ENCODE results near the gene KIAA1217. TPM values are rescaled to one million over a fixed set of nuclear protein-coding genes. Genes with fewer than 3 reads are reported as not detected.
"Not testable (repeated sequence)": the region's sequence is repeated elsewhere in the genome, so short reads cannot be mapped to it uniquely, and the experiment has no call there.

Gene KIAA1217
- total RNA-seq, 1 donor from 2014 or later, result 4.1 TPM

DNA sequence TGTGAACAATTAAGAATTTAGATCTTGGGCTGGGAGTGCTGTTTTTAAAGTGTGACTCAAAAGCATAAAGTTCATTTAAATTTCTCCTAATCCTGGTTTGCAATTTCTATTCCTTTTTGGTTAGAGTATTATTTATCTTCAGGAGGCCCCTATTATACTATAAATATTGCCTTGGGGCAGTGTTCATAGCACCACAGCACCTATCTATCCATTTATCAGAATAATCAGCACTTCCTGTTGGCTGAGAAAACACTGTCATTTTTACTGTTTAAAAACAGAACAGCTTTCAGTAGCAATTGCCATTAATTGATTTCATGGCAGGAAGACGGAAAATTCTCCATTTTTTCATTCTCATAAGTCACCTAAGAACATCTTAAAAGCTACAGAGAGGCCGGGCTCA lies 111.4 kb downstream of the KIAA1217 start:
- FAIRE-seq (no peak), DNase-seq (ENCODE audit: low spot score in 2 of 2) (no peak)

DNA sequence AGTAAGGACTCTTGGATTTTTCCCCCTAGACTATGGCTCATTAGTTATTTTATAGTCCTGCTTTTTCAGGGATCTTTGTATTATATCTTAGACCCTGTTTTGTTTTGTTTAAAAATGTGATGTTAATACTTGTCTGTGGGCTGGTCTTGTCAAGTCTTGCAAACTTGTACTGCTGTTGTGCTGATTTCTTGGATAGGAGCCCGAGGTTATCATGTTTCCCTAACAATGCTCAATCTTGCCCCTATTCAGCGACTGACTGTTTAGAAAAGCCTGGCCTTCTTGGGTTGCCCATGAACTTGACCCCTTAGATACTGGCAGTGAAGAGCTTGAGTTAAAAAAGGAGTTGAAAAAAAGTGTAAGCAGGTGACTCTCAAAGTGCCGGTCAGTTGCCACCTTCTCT lies 115.7 kb downstream of the KIAA1217 start:
- DNase-seq (ENCODE audit: low spot score in 2 of 2) (no peak), FAIRE-seq (no peak)

DNA sequence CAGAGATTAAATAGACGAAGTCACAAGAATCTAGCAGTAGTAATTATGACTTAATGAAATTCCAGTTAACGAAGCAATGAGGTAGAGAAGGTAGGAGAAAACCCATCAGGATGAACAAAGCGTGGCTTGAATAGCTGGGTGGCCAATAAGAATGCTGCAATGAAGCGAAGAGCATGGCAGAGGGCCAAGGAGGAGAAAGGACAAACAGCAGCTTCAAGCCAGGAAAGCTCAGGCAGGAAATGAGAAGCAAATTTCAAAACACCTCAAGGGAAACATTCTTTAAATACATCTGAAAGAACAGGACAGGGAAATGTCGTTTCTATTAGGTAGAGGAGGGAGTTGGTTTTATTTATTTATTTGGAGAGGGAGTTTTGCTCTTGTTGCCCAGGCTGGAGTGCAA lies 122.5 kb downstream of the KIAA1217 start:
- FAIRE-seq (no peak), DNase-seq (ENCODE audit: low spot score in 2 of 2) (no peak)

DNA sequence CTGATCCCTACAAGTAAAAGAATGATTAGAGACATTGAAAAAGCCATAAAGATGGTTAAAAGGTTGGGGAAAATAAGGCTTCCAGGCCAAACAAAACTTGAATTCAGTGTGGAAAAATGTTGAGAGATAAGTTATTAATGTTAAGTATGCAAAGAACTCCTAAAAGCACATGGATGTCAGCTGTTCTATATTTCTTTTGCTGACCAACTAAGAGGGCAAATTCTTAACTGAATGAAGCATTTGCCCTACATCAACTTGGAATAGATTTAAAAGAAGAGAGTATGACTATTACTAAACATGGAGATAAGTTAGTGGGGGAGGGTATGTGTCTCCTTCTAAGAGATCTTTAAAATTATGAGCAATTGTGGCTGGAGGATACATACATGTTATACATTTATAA lies 124.8 kb downstream of the KIAA1217 start:
- no peak for FAIRE-seq
- DNase-seq (ENCODE audit: low spot score in 2 of 2), result no peak

- FAIRE-seq (no peak), DNase-seq (ENCODE audit: low spot score in 2 of 2) (no peak)
Measured at GRCh38 chr10:24334279-24334939, 125.5 kb downstream of the KIAA1217 start.

DNA sequence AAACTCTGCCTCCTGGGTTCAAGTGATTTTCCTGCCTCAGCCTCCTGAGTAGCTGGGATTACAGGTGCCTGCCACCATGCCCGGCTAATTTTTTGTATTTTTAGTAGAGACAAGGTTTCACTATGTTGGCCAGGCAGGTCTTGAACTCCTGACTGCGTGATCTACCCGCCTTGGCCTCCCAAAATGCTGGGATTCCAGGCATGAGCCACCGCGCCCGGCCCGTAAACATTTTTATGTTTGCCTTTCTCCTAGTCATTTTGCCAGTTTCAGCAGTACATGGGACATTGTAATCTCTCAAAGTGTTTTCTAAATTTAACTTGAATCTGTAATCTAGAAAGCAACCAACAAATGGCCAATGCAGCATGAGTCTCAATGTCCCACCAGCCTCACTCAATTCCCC lies 128.8 kb downstream of the KIAA1217 start:
- not testable (repeated sequence) for FAIRE-seq; DNase-seq (ENCODE audit: low spot score in 2 of 2)

DNA sequence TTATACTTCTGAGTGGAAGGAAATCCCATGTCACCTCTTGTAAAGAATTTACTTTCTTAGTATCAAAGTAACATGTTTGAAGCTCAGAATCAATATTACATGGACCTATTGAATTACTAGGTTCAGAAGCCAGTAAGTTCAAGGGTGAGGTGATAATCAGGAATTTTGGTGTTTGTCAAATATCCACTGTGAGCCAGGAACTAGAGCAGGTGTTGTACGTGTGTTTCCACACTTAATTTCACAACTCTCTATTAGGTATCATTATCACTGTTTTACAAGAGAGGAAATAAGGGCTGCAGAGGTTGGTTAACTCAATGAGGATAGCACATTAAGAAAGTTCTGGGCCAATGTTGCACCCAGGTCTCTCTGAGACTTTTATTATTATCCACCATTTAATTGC lies 130.4 kb downstream of the KIAA1217 start:
- FAIRE-seq, result no peak
- no peak for DNase-seq (ENCODE audit: low spot score in 2 of 2)

DNA sequence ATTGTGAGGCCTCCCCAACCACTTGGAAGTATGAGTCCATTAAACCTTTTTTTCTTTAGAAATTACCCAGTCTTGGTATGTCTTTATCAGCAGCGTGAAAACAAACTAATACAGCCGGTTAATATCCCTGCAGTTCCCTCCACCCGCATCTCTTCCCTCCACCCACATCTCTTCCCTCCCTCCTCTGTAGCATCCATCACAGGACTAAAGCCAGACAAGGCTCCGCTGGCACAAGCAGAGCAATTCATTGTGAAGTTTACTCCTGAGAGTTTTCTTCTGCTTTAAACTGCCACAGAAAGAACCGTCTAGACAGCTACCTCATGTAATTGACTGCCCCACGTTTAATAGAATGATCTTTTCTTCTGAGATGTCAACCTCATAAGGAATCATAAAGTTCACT lies 131.5 kb downstream of the KIAA1217 start:
- DNase-seq (ENCODE audit: low spot score in 2 of 2) (no peak), FAIRE-seq (no peak)

- FAIRE-seq (no peak), DNase-seq (ENCODE audit: low spot score in 2 of 2) (no peak)
Measured at GRCh38 chr10:24340883-24341282, 131.9 kb downstream of the KIAA1217 start.

DNA sequence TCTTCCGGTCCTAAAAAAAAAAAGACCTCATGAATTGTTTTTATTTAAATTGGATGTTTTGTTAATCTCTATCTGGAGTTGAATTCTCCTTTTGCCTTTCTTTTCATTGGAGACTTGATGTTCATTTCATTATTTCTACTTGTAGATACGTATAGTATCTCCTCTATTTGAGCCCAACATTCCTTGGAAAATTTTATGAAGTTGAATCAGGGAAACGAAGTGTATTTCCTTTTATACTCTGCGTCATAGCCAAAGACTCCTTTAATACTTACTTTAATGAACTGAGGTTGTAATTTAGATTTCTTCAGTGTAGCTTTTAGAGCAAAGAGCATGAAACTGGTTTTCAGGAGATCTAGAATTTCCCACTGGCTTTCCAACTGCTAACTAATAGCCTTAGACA lies 132.4 kb downstream of the KIAA1217 start:
- DNase-seq (ENCODE audit: low spot score in 2 of 2) (no peak), FAIRE-seq (no peak)

DNA sequence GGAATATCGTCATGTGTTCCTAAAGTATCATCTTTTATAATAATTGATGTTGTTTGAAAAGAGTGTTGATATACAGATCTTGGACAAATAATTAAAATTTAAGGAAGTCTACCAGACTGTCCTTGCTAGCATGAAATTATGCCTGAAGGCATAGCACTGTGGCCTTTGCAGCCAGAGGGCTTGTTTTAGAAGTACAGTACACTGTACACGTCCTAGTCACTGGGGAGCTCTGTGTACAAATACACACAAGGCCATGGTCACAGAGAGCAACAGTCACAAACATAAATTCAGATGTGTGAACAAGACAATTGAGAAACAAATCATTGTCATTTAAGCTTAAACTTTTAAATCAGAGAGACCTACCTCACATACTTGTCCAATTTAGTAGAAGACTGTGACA lies 133.0 kb downstream of the KIAA1217 start:
- DNase-seq (ENCODE audit: low spot score in 2 of 2) (no peak), FAIRE-seq (no peak)

GRCh38 chr10:24343686-24344085 lies 134.7 kb downstream of the KIAA1217 start:
- no peak for DNase-seq (ENCODE audit: low spot score in 2 of 2)
- no peak for FAIRE-seq

GRCh38 chr10:24344279-24344678 lies 135.3 kb downstream of the KIAA1217 start:
- no peak for FAIRE-seq
- no peak for DNase-seq (ENCODE audit: low spot score in 2 of 2)

DNA sequence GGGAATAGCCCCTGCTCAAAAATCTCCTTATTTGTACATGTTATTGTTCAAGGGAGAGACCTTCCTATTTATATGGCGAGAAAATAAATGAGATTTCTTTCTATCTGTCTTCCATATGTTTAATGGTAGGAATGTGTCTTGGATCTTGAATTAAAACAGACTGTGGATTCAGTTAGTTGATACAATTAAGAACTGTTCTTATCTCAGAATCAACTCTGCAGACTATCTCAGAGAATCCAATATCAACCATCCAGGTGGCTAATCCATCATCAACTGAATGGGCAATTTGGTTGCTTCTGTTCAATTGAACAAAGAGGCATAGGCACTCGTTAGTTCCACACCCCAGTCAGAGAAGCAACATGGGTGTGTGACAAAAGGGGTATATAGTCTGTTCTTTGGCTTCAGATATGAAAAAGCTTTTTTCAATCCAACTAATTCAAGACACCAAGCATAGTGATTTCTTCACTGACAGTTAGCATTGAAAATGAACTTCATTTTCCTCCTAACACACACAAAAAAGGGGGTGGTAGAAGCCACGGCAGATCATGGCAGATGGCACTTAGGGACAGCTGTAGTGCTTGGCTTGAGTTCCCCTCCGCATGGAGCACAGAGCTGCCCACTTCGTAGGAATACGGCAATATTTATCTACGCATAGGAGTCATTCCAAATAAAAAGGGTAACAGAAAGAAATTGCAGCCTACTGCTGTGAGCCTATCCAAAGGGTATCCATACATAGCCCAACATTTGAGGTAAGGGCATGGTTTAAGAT lies 135.9 kb downstream of the KIAA1217 start:
- DNase-seq (ENCODE audit: low spot score in 2 of 2) (no peak), FAIRE-seq (no peak)

DNA sequence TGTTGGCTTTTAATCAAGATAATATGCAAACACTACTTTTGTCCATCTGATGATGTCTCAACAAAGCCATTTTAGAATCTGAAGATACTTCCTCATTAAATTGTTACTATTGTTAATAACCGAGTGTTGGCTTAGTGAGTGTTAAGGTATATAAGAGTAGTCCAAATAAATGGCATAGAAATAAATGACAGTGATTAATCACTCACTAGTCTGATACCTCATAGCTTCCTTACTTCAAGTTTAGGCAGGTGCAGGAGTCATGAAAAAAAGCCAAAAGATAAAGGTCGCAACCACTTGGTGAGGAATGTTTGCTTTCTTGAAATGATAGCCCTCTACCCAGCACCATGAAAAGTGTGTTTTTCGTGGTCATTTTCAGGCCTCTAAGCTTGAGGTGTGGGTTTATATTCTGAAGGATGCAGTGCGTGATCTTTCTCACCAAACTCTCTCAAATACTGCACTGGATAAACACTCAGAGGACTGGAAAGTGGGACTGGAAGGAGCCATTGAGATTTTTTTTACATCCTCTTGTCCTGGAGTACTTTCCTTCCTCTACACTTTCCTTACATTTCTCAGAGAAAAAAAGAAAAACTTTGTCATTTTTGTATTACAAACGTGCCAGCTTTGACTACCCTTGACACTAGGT lies 138.1 kb downstream of the KIAA1217 start:
- FAIRE-seq, result no peak

GRCh38 chr10:24349379-24350001 lies 140.6 kb downstream of the KIAA1217 start:
- DNase-seq (ENCODE audit: low spot score in 2 of 2) (no peak), FAIRE-seq (no peak)

More for the DNA sequence above, 138.1 kb downstream of the KIAA1217 start:
- DNase-seq (ENCODE audit: low spot score in 2 of 2), result no peak

GRCh38 chr10:24350070-24350921 lies 141.4 kb downstream of the KIAA1217 start:
- FAIRE-seq (no peak), DNase-seq (ENCODE audit: low spot score in 2 of 2) (no peak)

GRCh38 chr10:24350922-24351225 lies 141.9 kb downstream of the KIAA1217 start:
- DNase-seq (ENCODE audit: low spot score in 2 of 2); FAIRE-seq: not testable (repeated sequence)

DNA sequence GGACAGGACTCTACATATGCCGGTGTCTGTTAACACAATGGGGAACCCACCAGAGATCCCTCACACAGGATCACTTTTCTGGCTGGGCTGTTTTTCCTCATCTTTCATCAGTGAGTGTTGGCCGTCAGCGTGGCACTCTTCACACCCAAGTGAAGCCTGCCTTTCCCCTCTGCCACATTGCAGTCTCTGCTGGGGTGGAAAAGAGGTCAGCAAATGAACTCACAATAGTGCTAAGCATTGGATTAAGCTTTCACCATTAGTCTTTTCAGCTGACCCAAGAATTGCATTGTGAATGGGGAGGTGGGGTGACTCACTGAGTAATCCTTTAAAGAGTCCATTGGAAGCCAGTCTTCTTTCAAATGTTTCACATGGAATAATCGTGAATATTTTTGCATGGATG lies 143.0 kb downstream of the KIAA1217 start:
- FAIRE-seq (no peak), DNase-seq (ENCODE audit: low spot score in 2 of 2) (no peak)

- no peak for DNase-seq (ENCODE audit: low spot score in 2 of 2)
- FAIRE-seq, result no peak
Measured at GRCh38 chr10:24352399-24352798, 143.5 kb downstream of the KIAA1217 start.

All from frontal cortex (tissue), 4 donors.